IPS DF 4.7 (cell line): ENCODE data around the gene HSD11B1L.

Experiments used
- DNase-seq: peaks from one replicate; pipeline ENCODE4 v3.0.0-alpha.2; 2013; ENCODE audit warnings: low spot score; ENCODE audit errors: extremely low read depth

The HSD11B1L gene

GRCh38 chr19:5680437-5681368 lies at the start of gene HSD11B1L, which contains the start of gene MICOS13:
TSS of gene HSD11B1L (plus strand) at chr19:5681027. CDS start at chr19:5684833, 3,806 bp downstream.
TSS of gene MICOS13 (minus strand) at chr19:5680516. CDS start at chr19:5680486, 30 bp downstream.
- peak; percentile 95 for DNase-seq

- DNase-seq = no peak
Measured at GRCh38 chr19:5631567-5632240, 49.1 kb upstream of the HSD11B1L start.

- DNase-seq = no peak
Measured at GRCh38 chr19:5632241-5632612, 48.6 kb upstream of the HSD11B1L start.

- DNase-seq = no peak
Measured at GRCh38 chr19:5632657-5633056, 48.2 kb upstream of the HSD11B1L start.

GRCh38 chr19:5635427-5635826 lies 45.4 kb upstream of the HSD11B1L start:
- no peak for DNase-seq

- DNase-seq = no peak
Measured at GRCh38 chr19:5637971-5638370, 42.9 kb upstream of the HSD11B1L start.

GRCh38 chr19:5641171-5641570 lies 39.7 kb upstream of the HSD11B1L start:
- DNase-seq = no peak

- DNase-seq = no peak
Measured at GRCh38 chr19:5642204-5642603, 38.6 kb upstream of the HSD11B1L start.

- DNase-seq = no peak
Measured at GRCh38 chr19:5643060-5643459, 37.8 kb upstream of the HSD11B1L start.

- no peak for DNase-seq
Measured at GRCh38 chr19:5644037-5644436, 36.8 kb upstream of the HSD11B1L start.

- DNase-seq = no peak
Measured at GRCh38 chr19:5645409-5645808, 35.4 kb upstream of the HSD11B1L start.

GRCh38 chr19:5646703-5647102 lies 34.1 kb upstream of the HSD11B1L start:
- no peak for DNase-seq

- no peak for DNase-seq
Measured at GRCh38 chr19:5648464-5648863, 32.4 kb upstream of the HSD11B1L start.

GRCh38 chr19:5651361-5651760 lies 29.5 kb upstream of the HSD11B1L start:
- DNase-seq = no peak

GRCh38 chr19:5652261-5652660 lies 28.6 kb upstream of the HSD11B1L start:
- DNase-seq = no peak

GRCh38 chr19:5654931-5655330 lies 25.9 kb upstream of the HSD11B1L start:
- DNase-seq = no peak

GRCh38 chr19:5655412-5655811 lies 25.4 kb upstream of the HSD11B1L start:
- DNase-seq = no peak

- DNase-seq = no peak
Measured at GRCh38 chr19:5661483-5661882, 19.3 kb upstream of the HSD11B1L start.

- DNase-seq = no peak
Measured at GRCh38 chr19:5663904-5664303, 16.9 kb upstream of the HSD11B1L start.

GRCh38 chr19:5664515-5664914 lies 16.3 kb upstream of the HSD11B1L start:
- DNase-seq = no peak

GRCh38 chr19:5665781-5666513 lies 14.9 kb upstream of the HSD11B1L start:
- DNase-seq = no peak
